Measurements from ENCODE around the gene FOS. TPM values are rescaled to one million over a fixed set of nuclear protein-coding genes. Genes with fewer than 3 reads are reported as not detected.
"Not testable (repeated sequence)": the region's sequence is repeated elsewhere in the genome, so short reads cannot be mapped to it uniquely, and the experiment has no call there.

The FOS gene
- total RNA-seq, 2 donors from 2014 or later = 232 to 555 TPM

- no peaks in the 10 kb centered on the region for H3K36me3 ChIP-seq
- H3K9me3 ChIP-seq = no peaks in the 10 kb centered on the region
- TF ChIP-seq, protein P1, sequence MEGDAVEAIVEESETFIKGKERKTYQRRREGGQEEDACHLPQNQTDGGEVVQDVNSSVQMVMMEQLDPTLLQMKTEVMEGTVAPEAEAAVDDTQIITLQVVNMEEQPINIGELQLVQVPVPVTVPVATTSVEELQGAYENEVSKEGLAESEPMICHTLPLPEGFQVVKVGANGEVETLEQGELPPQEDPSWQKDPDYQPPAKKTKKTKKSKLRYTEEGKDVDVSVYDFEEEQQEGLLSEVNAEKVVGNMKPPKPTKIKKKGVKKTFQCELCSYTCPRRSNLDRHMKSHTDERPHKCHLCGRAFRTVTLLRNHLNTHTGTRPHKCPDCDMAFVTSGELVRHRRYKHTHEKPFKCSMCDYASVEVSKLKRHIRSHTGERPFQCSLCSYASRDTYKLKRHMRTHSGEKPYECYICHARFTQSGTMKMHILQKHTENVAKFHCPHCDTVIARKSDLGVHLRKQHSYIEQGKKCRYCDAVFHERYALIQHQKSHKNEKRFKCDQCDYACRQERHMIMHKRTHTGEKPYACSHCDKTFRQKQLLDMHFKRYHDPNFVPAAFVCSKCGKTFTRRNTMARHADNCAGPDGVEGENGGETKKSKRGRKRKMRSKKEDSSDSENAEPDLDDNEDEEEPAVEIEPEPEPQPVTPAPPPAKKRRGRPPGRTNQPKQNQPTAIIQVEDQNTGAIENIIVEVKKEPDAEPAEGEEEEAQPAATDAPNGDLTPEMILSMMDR (IDR thresholded peaks at IDR 0.05) = no peak
- no peak overlapping the region for H3K4me3 ChIP-seq
- no peaks in the 10 kb centered on the region for H3K27me3 ChIP-seq
- no peak for DNase-seq (ENCODE audit: low spot score)
- H3K27ac ChIP-seq = no peak overlapping the region
- H3K4me1 ChIP-seq = peaks cover 0 to 27% of the 10 kb centered on the region in 2 donors
Observed at GRCh38 chr14:75232597-75232996, 46.0 kb upstream of the FOS start.

- peak; percentile 80 for DNase-seq (ENCODE audit: low spot score)
Observed at GRCh38 chr14:75234173-75235115, 44.2 kb upstream of the FOS start.

DNA sequence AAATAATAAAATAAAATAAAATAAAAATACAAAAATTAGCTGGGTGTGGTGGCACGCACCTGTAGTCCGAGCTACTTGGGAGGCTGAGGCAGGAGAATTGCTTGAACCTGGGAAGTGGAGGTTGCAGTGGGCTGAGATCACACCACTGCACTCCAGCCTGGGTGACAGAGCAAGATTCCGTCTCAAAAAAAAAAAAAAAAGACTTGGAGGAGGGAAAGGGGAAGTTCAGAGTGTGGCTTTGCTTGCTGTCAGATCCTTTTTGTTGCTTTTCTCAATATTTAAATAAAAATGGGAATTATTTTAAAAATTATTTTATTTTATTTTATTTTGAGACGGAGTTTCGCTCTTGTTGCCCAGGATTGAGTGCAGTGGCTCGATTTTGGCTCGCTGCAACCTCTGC lies 43.4 kb upstream of the FOS start:
- DNase-seq (ENCODE audit: low spot score); H3K36me3 ChIP-seq; H3K27me3 ChIP-seq; H3K4me3 ChIP-seq; H3K9me3 ChIP-seq: not testable (repeated sequence)
- peak overlapping the region in 1 of 2 donors; percentile 37 for H3K27ac ChIP-seq
- peaks cover 0 to 41% of the 10 kb centered on the region in 2 donors for H3K4me1 ChIP-seq

More at GRCh38 chr14:75234173-75235115, 44.2 kb upstream of the FOS start:
- Histone ChIP-seq H3K27ac (peak overlapping the region; percentile 37 to 52), H3K27me3 (no peaks in the 10 kb centered on the region), H3K36me3 (no peaks in the 10 kb centered on the region), H3K4me1 (peaks cover 0 to 45% of the 10 kb centered on the region in 2 donors), H3K4me3 (no peak overlapping the region), H3K9me3 (no peaks in the 10 kb centered on the region)
- TF ChIP-seq, protein P1 (IDR thresholded peaks at IDR 0.05) = no peak

DNA sequence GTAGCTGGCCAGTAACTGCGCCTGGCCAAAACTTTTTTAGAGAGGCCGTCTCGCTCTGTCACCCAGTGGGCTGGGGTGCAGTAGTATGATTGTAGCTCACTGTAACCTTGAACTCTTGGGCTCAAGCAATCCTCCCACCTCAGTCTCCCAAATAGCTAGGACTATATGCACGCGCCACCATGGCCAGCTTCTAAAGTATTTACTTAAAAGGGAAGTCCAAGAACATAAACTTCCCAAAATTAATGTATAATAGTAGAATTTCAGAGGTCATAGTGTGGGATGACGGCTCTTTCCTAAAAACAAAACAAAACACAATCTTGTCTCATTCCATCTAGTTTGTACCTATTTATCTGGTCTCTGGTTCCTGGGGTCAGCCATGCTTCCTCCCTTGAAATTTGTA lies 42.2 kb upstream of the FOS start:
- H3K27me3 ChIP-seq = no peaks in the 10 kb centered on the region
- TF ChIP-seq, protein P1 (IDR thresholded peaks at IDR 0.05) = no peak
- no peaks in the 10 kb centered on the region for H3K36me3 ChIP-seq
- peaks cover 0 to 37% of the 10 kb centered on the region in 2 donors for H3K4me1 ChIP-seq
- H3K9me3 ChIP-seq = no peaks in the 10 kb centered on the region
- DNase-seq (ENCODE audit: low spot score) = no peak
- peak overlapping the region; percentile 89 to 91 for H3K27ac ChIP-seq
- no peak overlapping the region for H3K4me3 ChIP-seq

DNA sequence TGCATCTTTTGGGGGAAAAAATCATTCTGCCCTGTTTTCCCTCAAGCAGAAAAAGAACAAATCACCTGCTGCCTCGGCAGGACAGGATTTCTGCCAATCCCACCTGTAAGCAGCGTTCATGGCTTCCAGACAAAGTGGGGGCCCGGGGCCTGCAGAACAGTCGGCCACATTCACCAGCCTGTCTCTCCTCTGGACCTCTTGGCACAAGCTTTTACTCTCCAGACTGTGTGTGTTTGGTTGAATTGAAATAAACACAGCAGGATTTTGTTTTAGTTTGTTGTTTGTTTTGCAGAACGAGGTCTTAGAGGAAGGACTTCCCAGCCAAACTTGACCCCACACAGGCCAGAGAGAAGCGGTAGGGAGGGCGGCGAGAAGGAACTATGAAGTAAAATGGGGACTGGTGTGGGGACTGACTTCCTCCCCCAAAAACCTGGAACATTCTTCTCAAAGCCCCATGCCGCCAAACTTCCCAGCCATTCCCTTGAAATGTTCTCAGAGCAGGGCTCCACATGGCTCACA lies 41.7 kb upstream of the FOS start:
- TF ChIP-seq, protein P1 (IDR thresholded peaks at IDR 0.05) = no peak
- H3K27me3 ChIP-seq = no peaks in the 10 kb centered on the region
- no peaks in the 10 kb centered on the region for H3K36me3 ChIP-seq
- H3K4me3 ChIP-seq = no peak overlapping the region
- no peaks in the 10 kb centered on the region for H3K9me3 ChIP-seq
- no peak for DNase-seq (ENCODE audit: low spot score)
- H3K4me1 ChIP-seq = peaks cover 0 to 37% of the 10 kb centered on the region in 2 donors
- H3K27ac ChIP-seq = peak overlapping the region; percentile 89 to 91

DNA sequence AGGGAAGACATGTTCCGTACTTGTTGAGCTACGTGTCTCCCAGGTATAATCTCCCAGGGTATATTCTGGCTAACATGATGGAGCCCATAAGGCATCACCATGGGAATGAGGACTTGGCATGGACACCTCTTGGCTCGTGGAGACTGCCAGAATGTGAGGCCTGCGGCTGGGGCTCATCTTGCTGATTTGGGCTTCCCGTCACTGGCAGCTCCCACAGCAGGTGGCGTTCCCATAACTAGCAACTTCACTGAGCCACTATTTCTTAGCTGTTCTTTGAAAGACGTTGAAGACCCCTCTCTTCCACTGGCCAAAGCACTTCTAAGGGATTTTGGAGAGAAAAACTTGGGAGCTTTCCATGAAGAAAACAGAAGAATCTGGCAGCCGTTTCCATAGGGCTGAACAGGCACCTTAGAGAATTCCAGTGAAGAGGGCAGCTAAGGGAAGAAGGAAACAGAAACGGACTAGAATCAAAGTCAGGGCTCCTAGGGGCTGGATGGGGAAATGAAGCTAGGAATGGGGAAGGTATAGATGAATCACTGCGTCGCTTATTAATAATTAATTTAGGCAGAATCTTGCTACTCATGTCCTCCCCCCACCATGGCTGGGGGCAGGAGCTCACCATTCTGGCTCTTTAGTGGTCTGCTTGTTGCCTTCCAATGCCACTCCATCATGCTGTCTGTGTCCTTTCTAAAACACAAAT lies 39.7 kb upstream of the FOS start:
- Histone ChIP-seq H3K4me1 (peaks cover 0 to 44% of the 10 kb centered on the region in 2 donors), H3K9me3 (no peaks in the 10 kb centered on the region), H3K4me3 (no peak overlapping the region), H3K27ac (peak overlapping the region; percentile 89 to 91), H3K36me3 (no peaks in the 10 kb centered on the region), H3K27me3 (no peaks in the 10 kb centered on the region)
- TF ChIP-seq, protein P1 (IDR thresholded peaks at IDR 0.05) = peak in 1 of 2 donors; percentile 43
- DNase-seq (ENCODE audit: low spot score) = no peak
